ENCODE measurements around the gene EFHC1.

DNA sequence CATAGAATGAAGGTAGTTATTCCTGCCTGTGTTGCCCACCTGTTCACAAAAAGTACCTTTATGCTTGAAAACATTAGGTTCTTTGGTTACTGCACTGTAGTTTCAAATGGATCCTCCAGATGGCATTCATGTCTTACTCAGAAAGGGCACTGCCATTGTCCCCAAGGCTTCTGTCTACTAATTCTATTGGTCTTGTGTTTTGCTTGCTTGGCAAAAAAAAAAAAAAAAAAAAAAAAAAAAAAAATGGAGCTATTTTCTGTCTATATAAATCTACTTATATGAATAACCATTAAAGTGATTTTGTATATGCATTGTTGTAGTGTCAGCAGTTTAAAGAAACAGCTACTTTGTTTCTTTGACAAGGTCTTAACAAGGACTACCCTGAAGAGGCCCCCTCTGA is 12.7 kb upstream of the EFHC1 start:
- TF ChIP-seq, protein P1, sequence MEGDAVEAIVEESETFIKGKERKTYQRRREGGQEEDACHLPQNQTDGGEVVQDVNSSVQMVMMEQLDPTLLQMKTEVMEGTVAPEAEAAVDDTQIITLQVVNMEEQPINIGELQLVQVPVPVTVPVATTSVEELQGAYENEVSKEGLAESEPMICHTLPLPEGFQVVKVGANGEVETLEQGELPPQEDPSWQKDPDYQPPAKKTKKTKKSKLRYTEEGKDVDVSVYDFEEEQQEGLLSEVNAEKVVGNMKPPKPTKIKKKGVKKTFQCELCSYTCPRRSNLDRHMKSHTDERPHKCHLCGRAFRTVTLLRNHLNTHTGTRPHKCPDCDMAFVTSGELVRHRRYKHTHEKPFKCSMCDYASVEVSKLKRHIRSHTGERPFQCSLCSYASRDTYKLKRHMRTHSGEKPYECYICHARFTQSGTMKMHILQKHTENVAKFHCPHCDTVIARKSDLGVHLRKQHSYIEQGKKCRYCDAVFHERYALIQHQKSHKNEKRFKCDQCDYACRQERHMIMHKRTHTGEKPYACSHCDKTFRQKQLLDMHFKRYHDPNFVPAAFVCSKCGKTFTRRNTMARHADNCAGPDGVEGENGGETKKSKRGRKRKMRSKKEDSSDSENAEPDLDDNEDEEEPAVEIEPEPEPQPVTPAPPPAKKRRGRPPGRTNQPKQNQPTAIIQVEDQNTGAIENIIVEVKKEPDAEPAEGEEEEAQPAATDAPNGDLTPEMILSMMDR (conservative IDR thresholded peaks at IDR 0.05; ENCODE audit: low read length) = peak; percentile 92
- no peak for TF ChIP-seq EZH2phosphoT487 (IDR thresholded peaks at IDR 0.05; ENCODE audit: borderline replicate concordance, low read depth, low read length)
